Measurements from ENCODE around the gene TRIOBP.
A peak's percentile ranks its signal among the peaks of the same experiment; 100 is the strongest.

TRIOBP gene

DNA sequence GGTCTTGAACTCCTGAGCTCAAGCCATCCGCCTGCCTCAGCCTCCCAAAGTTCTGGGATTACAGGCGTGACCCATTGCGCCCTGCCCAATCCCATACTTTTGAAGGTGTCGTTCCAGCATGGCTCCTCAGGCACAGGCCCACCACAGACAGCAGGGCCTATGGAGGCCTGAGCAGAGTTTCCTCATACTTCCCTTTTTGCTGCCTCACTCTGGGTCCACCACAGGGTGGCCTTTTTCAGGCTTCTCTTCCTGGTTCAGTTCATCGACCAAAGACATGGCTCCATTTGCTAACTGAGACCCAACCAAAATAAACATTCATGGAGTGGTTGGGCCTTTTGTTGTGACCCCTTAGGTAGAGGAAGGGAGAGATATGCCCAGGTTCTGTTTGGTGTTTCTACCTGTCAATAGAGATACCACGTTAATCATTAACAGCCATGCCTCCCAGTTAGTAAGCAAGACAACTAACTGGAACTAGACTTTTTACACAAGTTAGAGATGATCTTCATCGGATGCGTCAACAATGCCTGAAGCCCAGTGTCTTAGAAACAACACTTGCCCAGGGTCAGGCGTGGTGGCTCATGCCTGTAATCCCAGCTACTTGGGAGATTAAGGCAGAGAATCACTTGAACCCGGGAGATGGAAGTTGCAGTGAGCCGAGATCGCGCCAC lies 35.1 kb downstream of the TRIOBP start:
- DNase-seq = no peak

DNA sequence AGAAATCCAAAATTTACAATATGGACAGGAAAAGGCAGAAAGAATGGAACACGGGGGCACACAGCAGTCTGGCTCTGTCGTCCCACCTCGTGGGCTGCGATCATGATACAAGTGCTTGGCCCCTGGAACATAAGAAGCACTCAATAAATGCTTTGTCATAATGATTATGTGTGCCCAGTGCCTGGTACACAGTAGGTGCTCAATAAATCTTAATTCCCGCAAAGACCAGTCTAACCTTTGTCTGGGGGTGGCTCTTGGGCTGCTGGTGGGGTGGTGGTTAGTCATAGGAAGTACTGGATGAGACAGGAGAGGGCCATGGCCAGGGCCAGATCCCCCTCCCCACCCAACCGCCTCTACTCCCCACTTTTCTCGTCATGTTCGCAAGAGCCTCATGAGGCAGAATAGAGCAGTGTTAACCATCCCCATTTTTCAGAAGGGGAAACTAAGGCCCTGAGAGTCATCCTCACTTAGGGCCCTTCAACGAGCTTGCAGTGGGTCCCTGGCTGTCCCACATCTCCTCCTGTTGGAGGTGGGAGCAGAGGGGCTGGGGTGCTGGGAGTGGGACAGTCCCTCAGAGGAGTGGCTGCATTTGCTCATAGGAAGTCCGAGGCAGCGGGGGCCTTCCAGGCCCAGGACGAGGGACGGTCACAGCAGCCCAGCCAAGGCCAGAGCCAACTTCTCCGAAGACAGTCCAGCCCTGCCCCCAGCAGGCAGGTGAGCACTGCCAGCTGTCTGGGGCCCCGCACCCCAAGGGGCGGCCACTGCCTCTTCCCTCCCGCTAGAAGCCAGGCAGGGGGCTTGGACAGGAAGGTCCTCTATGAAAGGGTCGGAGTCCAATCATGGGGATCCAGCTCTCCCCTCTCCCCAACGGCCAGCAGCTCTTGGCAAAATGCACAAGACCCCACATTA lies 36.1 kb downstream of the TRIOBP start:
- DNase-seq = no peak

DNA sequence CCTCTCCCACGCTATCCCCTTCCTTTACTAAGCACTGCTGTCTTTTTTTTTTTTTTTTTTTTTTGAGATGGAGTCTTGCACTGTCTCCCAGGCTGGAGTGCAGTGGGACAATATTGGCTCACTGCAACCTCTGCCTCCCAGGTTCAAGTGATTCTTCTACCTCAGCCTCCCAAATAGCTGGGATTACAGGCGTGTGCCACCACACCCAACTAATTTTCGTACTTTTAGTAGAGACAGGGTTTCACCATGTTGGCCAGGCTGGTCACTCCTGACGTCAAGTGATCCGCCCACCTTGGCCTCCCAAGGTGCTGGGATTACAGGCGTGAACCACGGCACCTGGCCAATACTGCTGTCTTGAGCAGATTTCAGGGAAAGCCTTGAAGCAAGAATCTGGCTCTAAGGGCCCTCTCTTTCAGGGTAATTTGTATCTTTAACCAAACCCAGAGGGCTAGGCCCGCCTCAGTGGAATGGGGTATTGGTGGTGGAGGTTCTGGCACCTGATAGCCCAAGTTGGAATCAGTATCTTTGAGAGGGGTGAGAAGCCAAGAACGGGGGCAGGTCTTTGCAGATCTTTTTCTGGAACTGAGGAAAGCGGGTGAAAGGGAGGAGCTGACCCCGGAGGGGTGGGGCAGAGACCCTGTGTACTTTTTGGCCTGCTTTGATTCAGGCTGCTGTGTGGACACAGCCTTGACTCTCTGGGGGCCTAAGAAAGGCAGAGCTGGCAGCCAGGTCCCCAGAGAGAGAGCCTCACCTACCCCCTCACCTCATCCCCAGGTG lies 37.0 kb downstream of the TRIOBP start:
- DNase-seq = no peak

DNA sequence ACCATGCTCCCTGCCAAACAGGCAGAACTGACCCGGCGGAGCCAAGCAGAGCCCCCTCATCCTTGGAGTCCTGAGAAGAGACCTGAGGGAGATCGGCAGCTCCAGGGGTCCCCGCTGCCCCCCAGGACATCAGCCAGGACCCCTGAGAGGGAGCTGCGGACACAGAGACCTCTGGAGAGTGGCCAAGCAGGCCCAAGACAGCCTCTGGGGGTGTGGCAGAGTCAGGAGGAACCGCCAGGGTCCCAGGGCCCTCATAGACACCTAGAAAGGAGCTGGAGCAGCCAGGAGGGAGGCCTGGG lies 37.5 kb downstream of the TRIOBP start:
- DNase-seq = no peak

DNA sequence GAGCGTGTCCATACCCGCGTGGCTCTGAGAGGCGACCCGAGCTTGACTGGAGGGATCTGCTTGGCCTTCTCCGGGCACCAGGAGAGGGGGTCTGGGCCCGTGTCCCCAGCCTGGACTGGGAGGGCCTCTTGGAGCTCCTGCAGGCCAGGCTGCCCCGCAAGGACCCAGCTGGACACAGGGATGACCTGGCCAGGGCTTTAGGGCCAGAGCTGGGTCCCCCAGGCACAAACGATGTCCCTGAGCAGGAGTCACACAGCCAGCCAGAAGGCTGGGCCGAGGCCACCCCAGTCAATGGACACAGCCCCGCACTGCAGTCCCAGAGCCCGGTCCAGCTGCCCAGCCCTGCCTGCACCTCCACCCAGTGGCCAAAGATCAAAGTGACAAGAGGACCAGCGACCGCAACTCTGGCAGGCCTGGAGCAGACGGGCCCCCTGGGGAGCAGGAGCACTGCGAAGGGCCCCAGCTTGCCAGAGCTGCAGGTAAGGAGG lies 38.2 kb downstream of the TRIOBP start:
- no peak for DNase-seq

DNA sequence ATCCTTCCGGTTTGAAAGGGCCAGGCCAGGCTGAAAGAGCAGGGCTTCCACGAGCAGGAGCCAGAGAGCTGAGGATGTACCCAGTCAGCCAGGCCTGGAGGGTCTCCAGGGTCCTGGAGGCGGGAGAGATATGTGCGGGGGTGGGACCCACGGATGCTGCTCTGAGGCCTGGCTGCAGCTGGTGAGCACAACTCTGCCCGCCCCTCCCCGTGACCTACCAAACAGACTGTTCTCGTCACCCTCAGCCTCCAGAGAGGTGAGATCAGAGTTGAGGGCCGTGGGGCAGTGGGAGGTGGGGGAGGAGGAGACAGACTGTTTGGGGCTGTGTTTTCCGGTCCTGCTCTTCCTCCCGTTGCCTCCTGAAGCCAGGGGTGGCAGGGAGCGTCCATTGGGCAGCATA lies 42.2 kb downstream of the TRIOBP start:
- no peak for DNase-seq

DNA sequence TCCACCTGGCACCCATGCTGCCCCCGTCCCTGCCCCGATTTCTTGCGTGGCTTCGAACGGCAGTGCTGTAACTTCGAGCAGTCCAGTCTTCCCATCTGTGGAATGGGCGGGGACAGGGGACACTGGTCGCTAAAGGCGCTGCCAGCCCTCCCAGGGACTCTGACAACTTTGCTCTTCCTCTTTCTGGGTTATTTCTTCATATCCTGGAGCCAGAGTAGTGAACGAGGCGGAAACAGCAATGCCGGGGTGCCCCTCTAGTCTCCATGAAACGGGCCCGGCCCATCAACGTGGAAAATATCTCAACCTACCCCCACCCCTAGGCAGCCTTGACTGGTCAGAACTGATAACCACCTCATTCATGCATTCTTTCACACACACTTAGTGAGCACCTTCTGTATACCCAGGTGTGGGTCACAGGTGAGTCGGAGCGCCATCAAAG lies 42.8 kb downstream of the TRIOBP start:
- no peak for DNase-seq

DNA sequence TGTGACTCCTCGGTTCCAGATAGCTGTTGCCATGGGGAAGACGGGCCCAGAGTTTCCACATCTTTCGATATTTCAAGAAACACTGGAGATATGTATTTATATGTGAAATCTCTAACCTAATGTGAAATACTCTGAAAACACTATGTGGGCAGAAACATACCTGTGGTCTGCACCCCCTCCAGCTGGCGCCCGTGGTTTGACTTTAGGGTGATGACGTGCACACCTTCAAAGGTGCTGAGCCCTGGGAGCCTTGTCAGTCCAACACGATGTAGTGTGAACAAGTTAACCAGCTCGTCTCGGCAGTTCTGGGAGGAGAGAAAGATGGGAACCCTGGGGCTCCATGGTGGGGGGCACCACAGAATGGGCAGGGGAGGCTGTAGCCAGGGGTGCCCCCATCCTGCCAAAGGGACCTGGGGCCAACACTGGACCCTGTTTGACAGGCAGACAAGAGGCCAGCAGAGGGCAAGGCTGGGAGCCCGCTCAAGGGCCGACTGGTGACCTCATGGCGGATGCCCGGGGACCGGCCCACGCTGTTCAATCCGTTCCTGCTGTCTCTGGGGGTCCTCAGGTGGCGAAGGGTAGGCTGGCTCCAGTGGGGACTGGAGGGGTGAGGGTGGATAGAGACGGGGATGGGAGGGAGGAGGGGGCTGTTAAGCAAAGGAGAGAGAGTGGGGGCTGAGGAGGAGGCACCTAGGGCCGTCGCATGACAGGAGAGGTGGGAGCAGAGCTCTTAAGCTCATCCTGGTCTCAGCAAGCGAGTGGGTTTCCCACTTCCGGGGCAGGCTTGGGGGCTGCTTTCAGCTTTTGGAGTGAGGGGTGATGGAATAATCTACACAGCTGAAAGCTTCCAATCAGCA lies 43.8 kb downstream of the TRIOBP start:
- no peak for DNase-seq

DNA sequence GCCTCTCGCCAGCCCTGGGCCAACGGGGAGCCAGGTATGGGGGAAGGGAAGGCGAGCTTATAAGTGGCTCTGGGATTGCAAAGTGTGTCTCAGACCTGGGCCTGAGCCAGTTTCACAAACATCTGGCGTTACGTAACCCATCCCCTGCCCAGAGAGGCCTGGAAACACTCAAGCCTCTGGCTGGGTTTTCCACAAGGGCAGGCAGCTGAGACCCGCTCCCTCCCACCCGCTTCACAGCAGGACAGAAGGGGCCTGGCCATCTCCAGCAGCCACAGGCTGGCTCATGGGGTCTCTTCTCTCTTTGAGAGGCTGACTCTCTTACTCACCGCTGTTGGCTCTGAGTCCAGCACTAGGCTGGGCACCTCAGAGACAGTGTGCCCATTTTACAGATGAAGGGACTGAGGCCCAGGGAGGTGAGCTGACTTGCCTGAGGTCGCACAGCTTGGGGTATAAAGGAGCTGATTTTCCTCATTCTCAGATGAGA lies 44.5 kb downstream of the TRIOBP start:
- peak; percentile 72 for DNase-seq

DNA sequence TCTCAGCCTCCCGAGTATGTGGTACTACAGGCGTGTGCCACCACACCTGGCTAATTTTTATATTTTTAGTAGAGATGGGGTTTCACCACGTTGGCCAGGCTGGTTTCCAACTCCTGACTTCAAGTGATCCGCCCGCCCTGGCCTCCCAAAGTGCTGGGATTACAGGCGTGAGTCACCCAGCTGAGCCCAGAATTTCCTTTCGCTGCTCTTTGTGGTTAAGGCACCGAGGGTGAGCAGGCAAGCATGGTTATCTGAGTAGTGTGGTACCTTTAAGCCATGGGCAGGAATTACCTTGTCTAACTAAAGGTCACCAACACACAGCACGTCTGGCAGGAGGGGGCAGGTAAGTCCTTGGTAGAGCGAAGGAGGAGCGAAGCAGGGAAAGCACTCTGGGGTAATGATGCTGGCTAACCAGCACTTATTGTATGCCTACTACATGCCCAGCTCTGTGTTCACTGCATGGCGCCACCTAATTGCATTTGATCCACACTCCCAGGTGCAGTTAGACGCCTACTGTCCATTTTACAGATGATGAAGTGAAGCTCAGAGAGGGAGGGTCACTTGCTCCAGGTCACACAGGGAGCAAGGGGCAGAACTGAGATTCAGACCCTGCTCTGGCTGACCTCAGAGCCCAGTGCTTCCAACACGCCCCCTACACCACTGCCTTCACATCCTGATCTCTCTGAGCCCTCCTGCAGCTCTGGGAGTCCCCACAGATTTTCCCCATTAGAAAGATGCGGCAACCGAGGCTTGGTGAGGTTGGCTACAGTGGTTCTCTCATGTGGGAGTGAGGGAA lies 45.7 kb downstream of the TRIOBP start:
- DNase-seq = no peak

DNA sequence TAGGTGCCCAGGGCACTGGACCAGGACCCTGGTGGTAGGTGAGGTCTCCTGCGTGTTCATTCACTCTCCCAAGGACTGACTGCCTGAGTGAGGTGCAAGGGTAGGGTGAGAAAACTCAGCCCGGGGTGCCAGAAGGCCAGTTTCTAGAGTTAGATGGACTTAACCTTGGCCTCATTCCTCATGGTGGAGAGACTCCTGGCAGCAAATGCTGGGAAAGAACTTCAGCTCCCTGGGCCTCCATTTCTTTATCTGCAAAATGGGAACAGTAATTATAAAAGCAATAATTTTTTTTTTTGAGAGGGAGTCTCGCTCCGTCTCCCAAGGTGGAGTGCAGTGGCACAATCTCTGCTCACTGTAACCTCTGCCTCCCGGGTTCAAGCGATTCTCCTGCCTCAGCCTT lies 47.7 kb downstream of the TRIOBP start:
- no peak for DNase-seq

DNA sequence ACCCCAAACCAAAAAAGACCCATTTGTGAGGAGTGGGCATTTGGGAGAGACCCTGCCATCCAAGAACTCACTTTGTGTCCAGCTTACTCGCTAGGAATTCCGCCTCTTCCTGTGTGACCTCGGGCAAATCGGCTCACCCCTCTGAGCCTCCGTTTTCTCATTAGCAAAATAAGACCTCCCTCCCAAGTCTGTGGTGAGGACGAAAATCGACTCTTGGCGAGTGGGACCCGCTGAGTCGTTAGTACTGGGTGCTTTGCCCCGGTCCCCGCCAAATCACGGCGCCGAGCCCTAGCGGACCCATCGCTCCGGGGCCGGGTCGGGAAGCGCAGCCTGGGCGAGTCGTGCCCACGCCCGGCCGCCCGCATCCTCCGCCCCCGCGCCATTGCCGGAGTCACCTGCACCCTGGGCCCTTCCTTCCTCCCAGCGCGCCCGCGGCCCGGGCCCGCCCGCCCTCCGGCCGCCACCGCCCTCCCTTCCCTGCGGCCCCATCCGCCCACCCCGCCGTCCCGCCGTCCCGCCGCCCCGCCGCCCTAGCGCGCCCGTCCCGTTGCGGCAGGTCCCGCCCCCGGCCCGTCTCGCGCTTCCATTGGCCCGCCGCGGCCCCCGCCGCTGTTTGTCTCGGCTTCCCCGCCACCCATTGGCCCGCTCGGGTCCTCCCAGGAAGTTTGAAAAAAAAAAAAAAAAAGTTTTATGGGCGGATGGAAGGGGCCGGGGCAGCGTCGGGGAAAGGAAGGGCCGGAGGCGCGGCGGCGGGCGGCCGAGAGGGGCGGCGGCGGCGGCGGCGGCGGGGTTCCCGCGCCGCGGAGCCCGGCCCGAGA lies 48.9 kb downstream of the TRIOBP start:
- DNase-seq = peak; percentile 63

DNA sequence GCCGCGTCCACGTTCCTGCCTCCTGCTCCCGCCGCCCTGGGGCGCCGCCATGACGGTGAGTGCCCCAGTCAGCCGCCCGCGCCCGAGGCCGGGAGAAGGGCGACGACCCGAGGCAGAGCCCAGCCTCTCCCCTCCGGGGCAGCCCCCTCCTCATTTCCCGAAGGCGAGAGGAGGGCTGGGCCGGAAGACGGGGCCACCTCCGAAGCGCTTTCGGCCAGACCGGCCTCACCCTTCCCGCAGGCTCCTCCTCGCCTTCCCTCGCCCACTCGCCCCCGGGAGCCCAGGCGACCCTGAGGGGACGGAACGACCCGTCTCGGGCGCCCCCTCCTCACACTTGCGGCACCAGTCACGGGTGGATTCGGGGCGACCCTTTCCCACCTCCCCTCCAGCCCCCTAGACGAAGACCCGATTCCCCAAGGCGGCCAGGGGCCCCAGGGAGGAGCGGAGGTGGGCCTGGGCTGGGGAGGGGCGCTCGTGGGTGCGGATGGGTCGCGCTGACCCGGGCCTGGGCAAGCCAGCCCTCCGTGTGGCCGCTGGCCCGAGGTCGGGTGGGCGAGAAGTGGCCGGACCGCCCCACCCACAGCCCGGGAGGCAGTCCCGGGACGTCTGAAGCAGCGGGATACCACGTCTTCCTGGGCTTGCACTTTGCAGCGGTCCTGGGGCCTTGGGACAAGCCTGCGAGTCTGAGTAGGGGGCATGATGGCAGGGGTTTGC lies 49.7 kb downstream of the TRIOBP start:
- no peak for DNase-seq

DNA sequence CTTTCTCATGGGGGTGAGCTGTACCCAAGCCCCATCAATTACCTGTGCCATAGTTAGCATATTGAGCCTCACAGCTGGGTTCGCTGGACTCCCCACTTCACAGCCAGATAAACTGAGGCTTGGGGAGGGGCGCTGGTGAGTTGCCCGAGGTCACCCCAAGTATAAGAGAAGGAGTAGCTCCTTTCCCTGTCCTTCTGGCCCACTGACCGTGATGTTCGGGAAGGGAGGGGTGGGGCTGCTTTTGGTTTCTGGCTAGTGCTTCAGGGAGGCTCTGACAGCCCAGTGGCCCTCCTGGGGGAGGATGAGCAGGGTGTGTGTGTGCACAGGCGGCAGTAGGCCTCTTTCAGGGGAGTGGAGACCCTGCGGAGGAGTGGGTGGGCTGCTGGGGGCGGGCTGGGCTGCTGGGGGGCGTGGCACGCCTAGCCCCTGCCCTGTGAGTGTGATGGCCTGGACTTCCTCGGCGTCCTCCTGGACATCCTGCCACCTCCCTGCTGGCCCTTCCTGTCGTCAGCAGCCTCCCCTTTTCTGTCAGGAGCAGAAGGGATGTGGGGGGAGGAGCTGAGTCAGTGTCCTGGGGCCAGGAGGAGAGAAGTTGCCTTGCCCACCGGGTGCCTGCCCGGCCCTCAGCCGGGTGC lies 50.3 kb downstream of the TRIOBP start:
- DNase-seq = no peak

DNA sequence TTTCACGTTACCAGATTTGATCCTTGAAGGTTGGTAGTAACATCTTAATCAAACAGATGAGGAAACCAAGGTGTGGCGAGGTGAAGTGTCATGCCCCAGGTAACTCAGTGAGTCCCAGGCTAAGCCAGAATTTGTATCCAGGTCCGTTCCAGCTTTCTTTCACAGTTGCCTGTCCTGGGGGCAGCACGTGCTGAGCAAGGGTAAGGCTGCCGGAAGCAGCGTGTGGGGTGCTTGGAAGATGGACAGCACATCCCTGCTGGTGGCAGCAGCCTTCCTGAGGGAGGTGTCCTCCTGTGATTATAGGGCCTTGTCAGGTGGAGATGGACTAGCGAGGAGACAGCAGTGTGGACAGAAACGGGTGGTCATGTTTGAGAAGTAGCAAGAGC lies 50.9 kb downstream of the TRIOBP start:
- DNase-seq = no peak

DNA sequence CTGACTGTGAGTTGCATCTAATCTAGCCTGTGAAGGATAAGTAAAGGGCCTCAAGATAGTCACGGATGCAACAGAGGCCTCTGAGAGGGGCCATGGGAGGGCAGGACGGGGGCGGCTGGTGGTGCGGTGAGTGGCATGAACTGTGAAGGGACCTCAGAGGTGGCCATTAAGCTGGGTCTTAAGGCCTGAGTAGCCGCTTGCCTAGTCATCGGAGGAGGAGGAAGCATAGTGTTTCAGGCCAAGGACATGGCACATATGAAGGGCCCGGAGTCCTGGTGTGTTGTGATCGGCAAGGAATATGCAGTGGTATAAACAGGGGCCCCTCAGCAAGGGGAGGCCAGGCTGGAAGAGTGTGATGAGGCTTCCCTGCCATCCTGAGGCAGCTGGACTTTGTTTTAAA lies 51.8 kb downstream of the TRIOBP start:
- no peak for DNase-seq

DNA sequence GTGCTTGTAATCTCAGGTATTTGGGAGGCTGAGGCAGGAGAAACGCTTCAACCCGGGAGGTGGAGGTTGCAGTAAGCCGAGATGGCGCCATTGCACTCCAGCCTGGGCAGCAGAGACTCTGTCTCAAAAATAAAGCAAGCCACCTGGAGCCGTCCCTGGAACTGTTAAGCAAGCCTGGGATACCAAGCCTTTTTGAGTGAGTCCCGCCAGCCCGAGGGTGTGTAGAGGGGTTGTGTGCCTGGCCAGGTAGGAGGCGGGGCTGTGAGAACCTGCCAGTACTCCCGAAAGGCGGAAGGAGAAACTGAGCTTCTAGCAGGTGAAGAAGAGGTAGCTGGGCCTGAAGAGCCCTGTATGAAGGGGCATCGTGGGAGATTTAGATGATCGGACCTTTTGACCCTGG lies 52.4 kb downstream of the TRIOBP start:
- no peak for DNase-seq

DNA sequence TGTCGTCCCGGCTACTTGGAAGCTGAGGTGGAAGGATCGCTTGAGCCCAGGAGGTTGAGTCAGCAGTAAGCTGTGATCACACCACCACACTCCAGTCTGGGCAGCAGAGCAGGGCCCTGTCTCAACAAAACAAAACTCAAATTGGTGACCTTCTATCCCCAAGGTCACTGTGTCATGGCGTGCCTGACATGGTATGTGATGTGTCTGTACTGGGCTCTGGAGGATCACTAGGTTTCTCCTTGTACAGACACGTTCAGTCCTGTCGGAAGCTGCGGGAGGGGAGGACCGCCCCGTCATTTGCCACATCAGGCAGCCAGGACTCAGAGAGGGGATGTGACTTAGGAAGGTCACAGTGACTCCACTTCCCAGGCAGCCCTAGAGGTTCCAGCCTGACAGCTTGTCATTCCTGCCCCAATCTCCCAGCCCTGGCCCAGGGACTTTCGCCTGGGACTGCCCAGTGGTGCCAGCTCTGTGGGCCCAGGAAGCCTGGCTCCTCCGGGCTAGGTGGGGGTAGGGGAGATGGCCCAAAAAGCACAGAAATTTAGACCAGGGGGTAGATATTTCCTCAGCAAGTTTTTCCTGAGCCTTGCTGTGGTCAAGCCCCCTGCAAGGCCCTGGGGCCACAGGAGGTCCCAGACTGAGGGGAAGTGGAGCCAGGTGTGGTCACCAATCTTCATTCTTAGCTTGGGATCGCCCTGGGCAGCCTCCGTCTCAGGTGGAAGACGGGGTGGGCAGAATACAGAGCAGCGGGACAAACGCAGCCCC lies 53.2 kb downstream of the TRIOBP start:
- no peak for DNase-seq
